Measurements from ENCODE around the gene CERS5.

DNA sequence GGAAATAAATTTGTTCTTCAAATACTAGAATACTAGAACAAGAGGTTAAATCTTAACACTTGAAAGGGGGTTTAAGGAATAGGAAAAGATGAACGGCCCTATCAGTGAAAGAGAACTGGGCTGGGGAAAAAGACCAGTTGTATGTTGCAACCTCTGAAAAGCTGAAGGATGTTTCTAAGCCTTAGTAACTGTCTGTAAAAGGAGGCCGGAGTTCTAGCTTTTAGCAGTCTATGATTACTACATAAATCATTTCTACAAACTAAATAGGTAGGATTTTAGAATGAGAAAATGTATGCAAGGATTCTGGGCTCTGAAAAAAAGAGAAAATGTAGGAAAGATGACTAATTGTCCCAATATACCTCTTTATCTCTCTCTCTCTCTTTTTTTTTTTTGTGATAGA lies 4.9 kb downstream of the CERS5 start:
- TF ChIP-seq POLR2A (IDR thresholded peaks at IDR 0.05; ENCODE audit: extremely low read depth, insufficient read length) = no peak
- TF ChIP-seq, protein P1, sequence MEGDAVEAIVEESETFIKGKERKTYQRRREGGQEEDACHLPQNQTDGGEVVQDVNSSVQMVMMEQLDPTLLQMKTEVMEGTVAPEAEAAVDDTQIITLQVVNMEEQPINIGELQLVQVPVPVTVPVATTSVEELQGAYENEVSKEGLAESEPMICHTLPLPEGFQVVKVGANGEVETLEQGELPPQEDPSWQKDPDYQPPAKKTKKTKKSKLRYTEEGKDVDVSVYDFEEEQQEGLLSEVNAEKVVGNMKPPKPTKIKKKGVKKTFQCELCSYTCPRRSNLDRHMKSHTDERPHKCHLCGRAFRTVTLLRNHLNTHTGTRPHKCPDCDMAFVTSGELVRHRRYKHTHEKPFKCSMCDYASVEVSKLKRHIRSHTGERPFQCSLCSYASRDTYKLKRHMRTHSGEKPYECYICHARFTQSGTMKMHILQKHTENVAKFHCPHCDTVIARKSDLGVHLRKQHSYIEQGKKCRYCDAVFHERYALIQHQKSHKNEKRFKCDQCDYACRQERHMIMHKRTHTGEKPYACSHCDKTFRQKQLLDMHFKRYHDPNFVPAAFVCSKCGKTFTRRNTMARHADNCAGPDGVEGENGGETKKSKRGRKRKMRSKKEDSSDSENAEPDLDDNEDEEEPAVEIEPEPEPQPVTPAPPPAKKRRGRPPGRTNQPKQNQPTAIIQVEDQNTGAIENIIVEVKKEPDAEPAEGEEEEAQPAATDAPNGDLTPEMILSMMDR (IDR thresholded peaks at IDR 0.05; ENCODE audit: low read depth, low read length) = no peak
- TF ChIP-seq MYC (IDR thresholded peaks at IDR 0.05; ENCODE audit: low read depth, low read length) = no peak

All from NB4 (cell line).